ENCODE data around the gene ZBED4.

The ZBED4 gene

GRCh38 chr22:49811020-49811791, 42.4 kb upstream of the ZBED4 start:
- no peaks in the 10 kb centered on the region for H3K9me3 ChIP-seq
- peaks cover 43% of the 10 kb centered on the region for H3K36me3 ChIP-seq
- TF ChIP-seq CTCF (IDR thresholded peaks at IDR 0.05; ENCODE audit: low read depth, low read length), result no peak
- no peaks in the 10 kb centered on the region for H3K4me1 ChIP-seq
- H3K27me3 ChIP-seq, result no peaks in the 10 kb centered on the region
- no peak overlapping the region for H3K4me3 ChIP-seq (ENCODE audit: low read depth, low read length)
- no peak for DNase-seq

GRCh38 chr22:49812838-49813237, 40.8 kb upstream of the ZBED4 start:
- Histone ChIP-seq H3K36me3 (peaks cover 54% of the 10 kb centered on the region), H3K4me3 (ENCODE audit: low read depth, low read length) (no peak overlapping the region), H3K4me1 (no peaks in the 10 kb centered on the region), H3K9me3 (no peaks in the 10 kb centered on the region), H3K27me3 (no peaks in the 10 kb centered on the region)
- no peak for TF ChIP-seq CTCF (IDR thresholded peaks at IDR 0.05; ENCODE audit: low read depth, low read length)
- no peak for DNase-seq

- TF ChIP-seq CTCF (IDR thresholded peaks at IDR 0.05; ENCODE audit: low read depth, low read length), result no peak
- Histone ChIP-seq H3K27me3 (no peaks in the 10 kb centered on the region), H3K9me3 (no peaks in the 10 kb centered on the region), H3K4me1 (no peaks in the 10 kb centered on the region), H3K36me3 (peaks cover 66% of the 10 kb centered on the region), H3K4me3 (ENCODE audit: low read depth, low read length) (no peak overlapping the region)
- DNase-seq, result no peak
Observed at GRCh38 chr22:49814164-49814686, 39.4 kb upstream of the ZBED4 start.

- H3K4me1 ChIP-seq, result no peaks in the 10 kb centered on the region
- peaks cover 72% of the 10 kb centered on the region for H3K36me3 ChIP-seq
- TF ChIP-seq CTCF (IDR thresholded peaks at IDR 0.05; ENCODE audit: low read depth, low read length), result no peak
- DNase-seq, result no peak
- no peaks in the 10 kb centered on the region for H3K9me3 ChIP-seq
- H3K27me3 ChIP-seq, result no peaks in the 10 kb centered on the region
- no peak overlapping the region for H3K4me3 ChIP-seq (ENCODE audit: low read depth, low read length)
Observed at GRCh38 chr22:49814856-49815255, 38.8 kb upstream of the ZBED4 start.

GRCh38 chr22:49815641-49816091, 38.0 kb upstream of the ZBED4 start:
- Histone ChIP-seq H3K4me1 (no peaks in the 10 kb centered on the region), H3K27me3 (no peaks in the 10 kb centered on the region), H3K9me3 (no peaks in the 10 kb centered on the region), H3K4me3 (ENCODE audit: low read depth, low read length) (no peak overlapping the region), H3K36me3 (peaks cover 78% of the 10 kb centered on the region)
- DNase-seq, result no peak
- no peak for TF ChIP-seq CTCF (IDR thresholded peaks at IDR 0.05; ENCODE audit: low read depth, low read length)

GRCh38 chr22:49817359-49817758, 36.3 kb upstream of the ZBED4 start:
- DNase-seq, result no peak
- Histone ChIP-seq H3K36me3 (peaks cover 89% of the 10 kb centered on the region), H3K4me1 (no peaks in the 10 kb centered on the region), H3K9me3 (no peaks in the 10 kb centered on the region), H3K27me3 (no peaks in the 10 kb centered on the region), H3K4me3 (ENCODE audit: low read depth, low read length) (no peak overlapping the region)
- no peak for TF ChIP-seq CTCF (IDR thresholded peaks at IDR 0.05; ENCODE audit: low read depth, low read length)

Measured in BE2C (cell line).